Measurements from ENCODE around the gene RUNX1. TPM values are rescaled to one million over a fixed set of nuclear protein-coding genes. Genes with fewer than 3 reads are reported as not detected.

RUNX1 gene
- polyA plus RNA-seq, 3 donors: 6.2 to 49.7 (median 8.7) TPM

DNA sequence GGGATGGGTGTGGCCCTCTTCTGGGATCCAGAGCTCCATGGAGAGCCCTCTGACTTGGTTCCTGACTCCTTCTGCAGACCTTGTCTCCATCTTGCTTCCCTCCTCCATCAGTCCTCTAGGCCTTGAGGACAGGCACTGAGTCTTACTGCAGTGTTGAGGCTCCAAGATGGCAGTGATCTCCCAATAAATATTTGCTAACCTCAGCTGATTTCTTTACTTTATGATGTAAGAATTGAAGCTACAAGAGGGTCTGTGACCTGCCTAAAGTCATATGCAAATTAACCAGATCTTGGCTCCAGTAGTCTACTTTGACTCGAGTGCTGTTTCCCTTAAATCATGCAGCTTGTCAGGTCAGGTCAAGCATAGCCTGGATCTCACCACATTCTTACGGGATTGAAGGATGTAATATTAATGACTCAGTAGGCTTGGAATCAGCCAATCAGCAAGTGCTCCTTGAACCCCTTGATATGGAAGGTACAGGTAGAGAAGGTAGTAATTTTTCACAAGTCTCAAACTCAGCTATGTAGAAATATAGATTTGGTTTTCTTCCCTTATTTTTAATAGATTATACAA, 287.3 kb downstream of the RUNX1 start:
- peaks cover 2 to 5% (median 4%) of the 10 kb centered on the region in 3 donors for H3K27me3 Mint-ChIP-seq (ENCODE audit: low read depth in 3 of 3)
- Histone ChIP-seq H3K9ac (ENCODE audit: insufficient read depth, low read length, poor library complexity, severe bottlenecking) (no peak overlapping the region), H2AFZ (ENCODE audit: insufficient read depth, low read depth, low read length, poor library complexity, severe bottlenecking) (no peak overlapping the region), H3K27me3 (ENCODE audit: control insufficient read depth in 2 of 2, insufficient read depth in 2 of 2, low read length in 2 of 2) (no peaks in the 10 kb centered on the region), H3K4me2 (replicated peaks; ENCODE audit: extremely low read depth, low read length, poor library complexity, severe bottlenecking) (no peak overlapping the region), H3K27ac (ENCODE audit: low read depth in 1 of 2, low read length in 2 of 2) (no peak overlapping the region), H3K36me3 (replicated peaks in 1 of 2; ENCODE audit: control insufficient read depth in 1 of 2, insufficient read depth in 2 of 2, low read length in 2 of 2) (no peaks in the 10 kb centered on the region), H4K20me1 (ENCODE audit: insufficient read depth, low read length) (no peaks in the 10 kb centered on the region), H3K79me2 (ENCODE audit: insufficient read depth, low read length) (no peaks in the 10 kb centered on the region), H3K4me1 (ENCODE audit: control insufficient read depth in 1 of 2, insufficient read depth in 2 of 2, low read length in 2 of 2) (no peaks in the 10 kb centered on the region), H3K4me3 (replicated peaks in 1 of 3; ENCODE audit: low read depth in 2 of 3, low read length in 3 of 3) (no peak overlapping the region), H3K9me3 (replicated peaks in 1 of 2; ENCODE audit: control insufficient read depth in 1 of 2, insufficient read depth in 1 of 2, low read length in 2 of 2) (peaks cover 0 to 16% of the 10 kb centered on the region in 2 donors)
- no peaks in the 10 kb centered on the region for H3K4me1 Mint-ChIP-seq
- peaks cover 4 to 17% (median 11%) of the 10 kb centered on the region in 7 donors for H3K9me3 Mint-ChIP-seq
- DNase-seq: no peak
- H3K36me3 Mint-ChIP-seq: no peaks in the 10 kb centered on the region
- intact Hi-C loops (cut with micrococcal nuclease): no loop called here
- H3K4me3 Mint-ChIP-seq: no peak overlapping the region
- H3K27ac Mint-ChIP-seq: no peak overlapping the region
- no CpG with 5 or more reads among the region's 2 CpGs for whole genome bisulfite sequencing (ENCODE audit: insufficient coverage)
- TF ChIP-seq, protein P1, sequence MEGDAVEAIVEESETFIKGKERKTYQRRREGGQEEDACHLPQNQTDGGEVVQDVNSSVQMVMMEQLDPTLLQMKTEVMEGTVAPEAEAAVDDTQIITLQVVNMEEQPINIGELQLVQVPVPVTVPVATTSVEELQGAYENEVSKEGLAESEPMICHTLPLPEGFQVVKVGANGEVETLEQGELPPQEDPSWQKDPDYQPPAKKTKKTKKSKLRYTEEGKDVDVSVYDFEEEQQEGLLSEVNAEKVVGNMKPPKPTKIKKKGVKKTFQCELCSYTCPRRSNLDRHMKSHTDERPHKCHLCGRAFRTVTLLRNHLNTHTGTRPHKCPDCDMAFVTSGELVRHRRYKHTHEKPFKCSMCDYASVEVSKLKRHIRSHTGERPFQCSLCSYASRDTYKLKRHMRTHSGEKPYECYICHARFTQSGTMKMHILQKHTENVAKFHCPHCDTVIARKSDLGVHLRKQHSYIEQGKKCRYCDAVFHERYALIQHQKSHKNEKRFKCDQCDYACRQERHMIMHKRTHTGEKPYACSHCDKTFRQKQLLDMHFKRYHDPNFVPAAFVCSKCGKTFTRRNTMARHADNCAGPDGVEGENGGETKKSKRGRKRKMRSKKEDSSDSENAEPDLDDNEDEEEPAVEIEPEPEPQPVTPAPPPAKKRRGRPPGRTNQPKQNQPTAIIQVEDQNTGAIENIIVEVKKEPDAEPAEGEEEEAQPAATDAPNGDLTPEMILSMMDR (IDR thresholded peaks at IDR 0.05): no peak

DNA sequence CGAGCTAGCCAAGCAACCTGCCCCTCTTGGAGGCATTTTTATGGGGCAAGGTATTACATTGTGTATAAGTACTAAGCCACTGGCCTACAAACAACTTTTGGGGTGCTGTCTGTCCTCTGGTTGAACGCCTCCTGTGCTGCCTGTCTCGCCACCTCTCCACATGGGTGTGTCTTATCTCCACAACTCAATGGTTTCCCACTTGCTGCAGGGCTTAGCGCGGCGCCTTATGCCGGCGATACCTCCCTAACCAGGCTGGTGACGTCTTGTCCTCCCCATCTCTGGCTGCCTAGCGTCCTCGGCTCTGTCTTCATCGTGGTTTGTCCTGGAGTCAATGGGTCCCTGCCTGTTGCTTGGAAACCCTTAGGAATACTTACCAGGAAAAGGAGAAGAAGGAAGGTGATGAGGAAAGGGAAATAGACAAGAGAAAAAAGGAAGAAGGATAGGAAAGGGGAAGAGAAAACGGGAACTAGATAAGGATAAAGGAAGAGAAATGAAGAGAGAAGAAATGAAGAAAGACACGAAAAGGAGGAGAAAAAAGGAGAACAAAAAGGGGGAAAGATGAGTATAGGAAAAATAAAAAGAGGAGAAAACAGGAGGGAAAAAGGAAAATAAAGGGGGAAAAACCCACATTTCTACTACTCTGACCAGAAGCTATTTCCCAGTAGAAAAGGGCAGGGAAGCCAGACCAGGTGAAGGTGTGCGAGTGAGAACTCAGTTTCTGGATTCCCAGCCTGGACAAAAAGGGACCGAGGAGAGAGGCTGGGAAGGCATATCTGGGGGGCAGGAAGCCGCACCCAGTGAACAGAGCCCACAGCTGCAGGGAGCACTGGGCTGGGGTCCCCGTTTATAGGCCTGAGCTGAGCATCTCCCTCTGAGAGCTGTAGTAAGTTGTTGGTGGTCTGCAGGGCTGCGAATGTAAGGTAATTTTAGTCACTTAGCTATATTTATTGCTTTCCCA, 294.1 kb downstream of the RUNX1 start:
- Histone ChIP-seq H3K79me2 (ENCODE audit: insufficient read depth, low read length) (no peaks in the 10 kb centered on the region), H2AFZ (ENCODE audit: insufficient read depth, low read depth, low read length, poor library complexity, severe bottlenecking) (no peak overlapping the region), H4K20me1 (ENCODE audit: insufficient read depth, low read length) (no peaks in the 10 kb centered on the region), H3K9me3 (replicated peaks in 1 of 2; ENCODE audit: control insufficient read depth in 1 of 2, insufficient read depth in 1 of 2, low read length in 2 of 2) (peaks cover 0 to 5% of the 10 kb centered on the region in 2 donors), H3K27me3 (ENCODE audit: control insufficient read depth in 2 of 2, insufficient read depth in 2 of 2, low read length in 2 of 2) (no peaks in the 10 kb centered on the region), H3K4me1 (ENCODE audit: control insufficient read depth in 1 of 2, insufficient read depth in 2 of 2, low read length in 2 of 2) (no peaks in the 10 kb centered on the region), H3K36me3 (replicated peaks in 1 of 2; ENCODE audit: control insufficient read depth in 1 of 2, insufficient read depth in 2 of 2, low read length in 2 of 2) (no peaks in the 10 kb centered on the region), H3K9ac (ENCODE audit: insufficient read depth, low read length, poor library complexity, severe bottlenecking) (no peak overlapping the region), H3K4me2 (replicated peaks; ENCODE audit: extremely low read depth, low read length, poor library complexity, severe bottlenecking) (no peak overlapping the region), H3K27ac (ENCODE audit: low read depth in 1 of 2, low read length in 2 of 2) (no peak overlapping the region), H3K4me3 (replicated peaks in 1 of 3; ENCODE audit: low read depth in 2 of 3, low read length in 3 of 3) (no peak overlapping the region)
- H3K27ac Mint-ChIP-seq: peak overlapping the region in 2 of 7 donors; percentile 1 to 17
- intact Hi-C loops (cut with micrococcal nuclease): loop anchor here in 1 of 2 donors (5.0 kb wide), 1 partner anchor 132 kb away; no protein-coding TSS in a partner anchor
- DNase-seq: no peak
- H3K9me3 Mint-ChIP-seq: peaks cover 0 to 10% (median 4%) of the 10 kb centered on the region in 7 donors
- peaks cover 6 to 13% (median 7%) of the 10 kb centered on the region in 3 donors for H3K27me3 Mint-ChIP-seq (ENCODE audit: low read depth in 3 of 3)
- TF ChIP-seq, protein P1 (IDR thresholded peaks at IDR 0.05): no peak
- H3K36me3 Mint-ChIP-seq: no peaks in the 10 kb centered on the region
- peaks cover 5% of the 10 kb centered on the region for H3K4me1 Mint-ChIP-seq
- WGBS (ENCODE audit: insufficient coverage): 80% methylated on average over 15 of the region's 19 CpGs
- no peak overlapping the region for H3K4me3 Mint-ChIP-seq
